ENCODE data around the gene VAC14.
A peak's percentile ranks its signal among the peaks of the same experiment; 100 is the strongest.

Gene VAC14

DNA sequence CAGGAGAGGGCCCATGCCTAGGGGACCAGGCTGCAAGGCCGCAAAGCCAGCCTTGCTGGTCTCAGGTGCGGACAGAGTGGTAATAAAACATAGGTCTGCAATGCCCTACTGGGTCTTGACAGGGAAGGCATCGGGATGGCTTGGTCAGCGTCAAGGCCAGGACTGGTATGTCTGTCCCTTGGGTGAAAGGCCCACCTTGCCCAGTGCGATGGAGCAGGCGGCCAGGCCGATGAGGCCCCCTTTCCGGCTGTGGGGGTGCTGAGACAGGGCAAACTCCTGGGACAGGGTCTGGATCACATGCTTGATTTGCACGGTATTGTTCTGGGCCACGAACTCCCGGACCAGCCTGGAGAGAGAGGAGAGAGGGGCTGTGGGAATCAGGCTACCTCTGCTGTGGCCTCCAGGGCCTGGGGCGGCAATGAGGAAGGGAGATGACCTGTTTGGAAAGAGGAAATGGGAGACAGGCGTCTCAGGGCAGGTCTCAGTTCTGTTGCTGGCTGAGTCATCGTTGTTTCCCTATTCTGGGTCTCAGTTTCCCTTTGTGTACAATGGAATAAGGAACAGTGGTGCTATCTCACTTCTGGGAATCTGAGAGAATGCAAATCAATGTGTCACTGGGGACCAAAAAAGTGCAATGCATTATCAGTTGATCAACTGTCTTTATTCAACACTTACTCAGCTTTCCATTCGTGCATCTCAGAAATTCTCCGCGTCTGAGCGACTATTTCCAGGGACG is 14.8 kb downstream of the VAC14 start:
- DNase-seq: peak in 1 of 4 experiments; percentile 12

DNA sequence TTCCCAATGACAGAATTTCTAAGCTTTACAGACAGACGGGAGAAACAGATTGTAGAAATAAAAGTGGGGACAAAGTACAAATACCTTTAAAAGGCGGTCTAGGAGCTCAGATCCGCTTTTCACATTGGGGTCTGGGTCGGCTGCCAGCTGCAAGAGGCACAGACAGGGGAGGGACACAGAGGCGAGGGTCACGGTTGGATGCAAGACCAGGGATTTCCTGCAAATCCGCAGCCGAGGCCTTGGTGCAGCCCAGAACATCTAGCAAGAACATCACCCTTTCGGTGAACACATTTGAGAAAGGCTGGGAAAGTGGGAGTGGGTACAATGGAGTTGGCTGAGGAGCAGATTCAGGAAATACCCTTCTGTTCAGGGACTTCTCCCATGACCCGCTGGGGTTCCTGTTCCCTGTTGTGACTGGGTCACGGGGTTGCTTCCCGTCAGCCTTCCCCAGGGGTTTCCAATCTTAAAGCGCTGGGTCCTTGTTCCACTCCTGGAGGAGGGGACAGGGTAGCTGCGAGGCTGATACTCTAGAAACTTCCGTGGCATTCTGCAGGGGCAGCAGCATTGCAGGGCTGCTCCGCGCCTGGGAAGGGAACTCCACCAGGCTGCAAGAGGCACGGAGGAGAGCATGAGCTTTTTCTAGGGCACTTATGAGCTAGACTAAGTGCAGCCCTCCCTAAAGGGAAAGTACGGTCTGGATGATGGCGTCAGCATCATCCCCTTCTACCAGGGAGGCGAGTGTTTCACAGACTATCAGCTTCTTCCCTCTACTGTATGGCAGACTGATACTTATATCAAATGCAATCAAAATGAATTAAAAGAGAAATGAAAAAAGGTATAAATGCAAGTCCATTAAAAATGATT is 16.0 kb downstream of the VAC14 start:
- peak in 2 of 4 experiments; percentile 13 to 15 for DNase-seq

DNA sequence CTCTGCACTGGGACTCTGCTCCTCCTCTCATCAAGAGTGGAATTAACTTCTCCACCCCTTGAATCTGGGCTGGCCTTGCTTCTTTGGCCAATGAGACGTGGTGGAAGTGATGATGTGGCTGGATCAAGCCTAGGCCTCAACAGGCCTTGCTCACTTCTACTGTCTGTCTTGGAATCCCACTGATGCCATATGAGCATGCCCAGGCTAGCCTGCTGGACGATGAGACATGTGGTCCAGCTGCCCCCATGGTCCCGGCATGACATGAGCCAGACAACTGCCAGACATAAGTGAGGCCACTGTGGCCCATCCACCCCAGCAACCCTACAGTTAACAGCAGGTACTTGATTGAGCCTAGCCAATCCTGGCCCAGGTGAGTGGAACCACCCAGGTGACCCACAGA is 18.7 kb downstream of the VAC14 start:
- no peak for DNase-seq

DNA sequence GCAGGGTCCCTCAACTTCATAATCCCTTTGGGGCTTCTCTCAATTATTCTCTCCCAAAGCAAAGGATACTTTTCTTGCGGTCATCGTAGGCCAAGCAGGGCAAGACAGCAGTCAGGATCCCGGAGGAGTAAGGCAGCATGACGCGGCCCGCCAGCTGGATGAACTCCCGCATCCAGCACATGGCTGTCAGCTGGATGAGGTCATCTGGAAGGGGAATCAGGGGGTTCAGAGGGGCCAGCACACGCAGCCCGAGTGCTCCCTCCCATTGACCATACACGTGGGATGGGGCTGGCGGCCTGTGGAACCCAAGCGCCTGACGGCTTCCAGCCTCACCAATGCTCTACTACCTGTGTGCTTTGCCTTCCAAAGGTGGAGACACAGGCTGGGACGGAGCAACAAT is 19.2 kb downstream of the VAC14 start:
- DNase-seq: no peak

DNA sequence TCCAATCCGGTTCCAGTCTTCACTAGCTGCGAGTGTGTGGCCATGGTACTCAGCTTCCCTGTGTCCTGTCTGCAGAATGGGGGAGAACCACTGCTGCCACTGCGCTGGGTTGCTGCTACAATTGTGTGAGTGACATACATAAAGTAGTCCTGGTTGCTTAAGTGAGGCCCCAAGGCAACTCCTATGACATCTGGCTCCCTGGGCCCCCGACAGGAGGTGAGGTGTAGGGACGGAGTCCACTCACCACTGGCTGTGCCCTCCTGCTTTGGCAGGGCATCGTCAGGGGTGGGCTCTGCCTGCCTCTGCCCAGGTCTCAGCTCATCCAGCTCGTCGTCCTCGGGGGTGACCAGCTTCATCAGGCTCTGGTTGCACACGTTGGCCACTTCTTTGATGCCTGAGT is 20.4 kb downstream of the VAC14 start:
- no peak for DNase-seq

DNA sequence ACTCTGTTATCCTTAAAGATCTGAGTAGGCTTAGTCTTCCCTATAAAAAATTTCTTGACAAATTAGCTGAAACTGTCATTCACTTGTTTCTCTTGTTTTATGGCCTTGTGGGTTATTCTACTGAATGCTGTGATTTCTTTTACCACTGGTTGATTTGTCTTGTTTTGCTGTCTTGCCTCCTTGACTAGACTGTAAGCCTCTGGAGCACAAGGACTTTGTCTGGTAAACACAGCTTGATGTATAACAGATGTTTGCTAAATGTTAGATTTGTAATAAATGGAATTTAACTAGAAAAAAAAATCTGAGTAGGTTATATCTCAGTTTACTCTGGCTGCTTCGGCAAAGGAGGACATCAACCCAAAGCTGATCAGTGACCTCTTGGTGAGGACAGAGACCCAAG is 21.6 kb downstream of the VAC14 start:
- no peak for DNase-seq

DNA sequence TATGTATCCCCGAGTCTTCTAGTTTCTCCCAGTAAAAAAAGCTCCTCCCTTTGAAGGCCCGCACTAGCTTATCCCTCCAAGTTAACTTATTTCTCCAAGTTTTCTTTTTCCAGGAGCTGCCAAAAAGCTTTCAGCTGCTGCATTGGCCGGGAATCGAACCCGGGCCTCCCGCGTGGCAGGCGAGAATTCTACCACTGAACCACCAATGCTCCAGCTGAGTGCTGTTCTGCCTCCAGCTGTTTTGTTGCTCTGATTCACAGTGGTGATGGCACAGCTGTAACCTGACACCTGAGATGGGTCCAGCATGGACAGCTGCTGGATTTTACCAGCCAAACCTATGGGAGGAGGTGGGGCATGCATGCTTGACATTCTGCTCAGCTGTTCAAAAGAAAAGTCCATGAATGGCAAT is 22.1 kb downstream of the VAC14 start:
- DNase-seq: no peak

DNA sequence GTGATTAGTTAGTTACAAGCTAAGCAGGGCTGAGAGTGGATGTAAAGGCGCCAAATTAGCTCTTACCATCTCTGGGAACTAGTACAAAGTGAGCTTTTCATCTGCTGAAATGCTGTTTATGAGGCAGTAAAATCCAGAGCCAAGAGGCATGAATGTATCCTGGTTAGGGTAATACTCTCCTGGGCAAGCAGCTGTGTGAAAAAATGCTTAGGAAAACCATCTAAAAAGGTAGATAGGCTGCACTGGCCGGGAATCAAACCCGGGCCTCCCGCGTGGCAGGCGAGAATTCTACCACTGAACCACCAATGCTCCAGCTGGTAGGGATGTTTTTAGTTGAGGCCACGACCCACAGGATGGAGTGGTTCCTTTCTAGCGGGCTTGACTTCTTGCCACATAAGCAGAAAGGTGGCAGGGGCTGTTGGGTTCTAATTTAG is 23.0 kb downstream of the VAC14 start:
- no peak for DNase-seq

DNA sequence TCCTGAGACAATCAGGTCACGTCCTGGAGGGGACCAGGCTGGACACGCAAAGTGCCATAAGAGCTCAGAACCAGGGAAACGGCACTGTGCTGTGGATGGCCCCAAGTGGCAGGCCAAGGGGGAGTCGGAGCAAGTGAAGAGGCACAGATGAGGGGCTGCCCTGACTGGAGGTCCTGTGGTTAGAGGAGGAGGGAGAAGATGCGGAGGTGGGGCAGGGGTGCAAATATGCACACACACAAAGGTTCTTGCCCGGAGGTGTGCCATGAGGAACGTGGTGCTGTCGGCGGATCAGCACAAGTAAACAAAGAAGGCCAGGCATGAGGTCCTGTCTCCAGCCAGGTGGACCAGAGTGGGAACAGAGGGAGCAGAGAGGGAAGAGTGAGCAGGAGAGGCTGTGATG is 23.5 kb downstream of the VAC14 start:
- no peak for DNase-seq

DNA sequence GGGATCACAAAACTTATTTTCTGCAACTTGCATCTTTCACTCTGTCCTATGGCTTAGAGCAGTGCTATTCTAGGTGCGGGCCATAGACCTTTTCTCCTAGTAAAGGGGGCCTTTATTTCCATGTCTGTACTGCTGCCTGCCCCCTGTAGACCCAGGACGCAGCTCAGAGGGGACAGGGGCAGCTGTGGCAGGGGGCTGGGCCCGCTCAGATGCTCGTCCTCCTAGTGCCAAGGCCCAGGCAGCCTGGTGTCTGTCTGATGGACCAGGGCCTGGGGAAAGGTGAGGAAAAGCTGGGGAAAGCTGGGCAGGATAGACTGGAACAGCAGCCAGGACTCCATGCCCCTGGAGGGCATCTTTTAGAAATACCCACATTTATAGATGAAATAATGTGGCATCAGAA is 25.6 kb downstream of the VAC14 start:
- DNase-seq: no peak

DNA sequence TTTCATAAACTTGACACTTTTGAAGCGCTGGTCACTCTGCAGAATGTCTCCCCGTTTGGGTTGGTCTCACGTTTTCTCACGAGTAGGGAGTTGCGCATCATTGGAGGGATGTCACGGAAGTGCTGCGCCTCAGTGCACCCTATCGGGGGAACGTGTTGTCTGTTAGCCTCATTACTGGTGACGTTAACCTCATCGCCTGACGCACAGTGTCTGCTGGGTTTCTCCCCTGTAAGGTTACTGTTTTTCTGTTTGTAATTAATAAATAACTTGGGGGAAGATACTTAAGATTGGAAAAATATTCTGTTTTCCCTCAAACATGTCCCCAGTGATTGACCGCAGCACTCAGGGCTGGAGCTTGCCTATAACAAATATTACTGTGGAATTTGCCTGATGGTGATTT is 26.7 kb downstream of the VAC14 start:
- DNase-seq: no peak

DNA sequence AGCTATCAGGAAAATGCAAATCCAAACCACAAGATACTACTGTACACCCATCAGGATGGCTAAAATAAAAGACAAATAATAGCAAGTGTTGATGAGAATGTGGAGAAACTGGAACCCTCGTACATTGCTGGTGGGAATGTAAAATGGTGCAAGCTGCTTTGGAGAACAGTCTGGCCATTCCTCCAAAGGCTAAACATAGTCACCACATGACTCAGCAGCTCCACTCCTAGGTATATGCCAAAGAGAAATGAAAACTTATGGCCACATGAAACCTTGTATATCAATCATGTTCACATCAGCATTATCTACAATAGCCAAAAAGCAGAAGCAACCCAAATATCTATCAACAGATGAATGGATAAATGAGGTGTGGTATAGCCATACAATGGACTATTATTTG is 28.5 kb downstream of the VAC14 start:
- DNase-seq: no peak

DNA sequence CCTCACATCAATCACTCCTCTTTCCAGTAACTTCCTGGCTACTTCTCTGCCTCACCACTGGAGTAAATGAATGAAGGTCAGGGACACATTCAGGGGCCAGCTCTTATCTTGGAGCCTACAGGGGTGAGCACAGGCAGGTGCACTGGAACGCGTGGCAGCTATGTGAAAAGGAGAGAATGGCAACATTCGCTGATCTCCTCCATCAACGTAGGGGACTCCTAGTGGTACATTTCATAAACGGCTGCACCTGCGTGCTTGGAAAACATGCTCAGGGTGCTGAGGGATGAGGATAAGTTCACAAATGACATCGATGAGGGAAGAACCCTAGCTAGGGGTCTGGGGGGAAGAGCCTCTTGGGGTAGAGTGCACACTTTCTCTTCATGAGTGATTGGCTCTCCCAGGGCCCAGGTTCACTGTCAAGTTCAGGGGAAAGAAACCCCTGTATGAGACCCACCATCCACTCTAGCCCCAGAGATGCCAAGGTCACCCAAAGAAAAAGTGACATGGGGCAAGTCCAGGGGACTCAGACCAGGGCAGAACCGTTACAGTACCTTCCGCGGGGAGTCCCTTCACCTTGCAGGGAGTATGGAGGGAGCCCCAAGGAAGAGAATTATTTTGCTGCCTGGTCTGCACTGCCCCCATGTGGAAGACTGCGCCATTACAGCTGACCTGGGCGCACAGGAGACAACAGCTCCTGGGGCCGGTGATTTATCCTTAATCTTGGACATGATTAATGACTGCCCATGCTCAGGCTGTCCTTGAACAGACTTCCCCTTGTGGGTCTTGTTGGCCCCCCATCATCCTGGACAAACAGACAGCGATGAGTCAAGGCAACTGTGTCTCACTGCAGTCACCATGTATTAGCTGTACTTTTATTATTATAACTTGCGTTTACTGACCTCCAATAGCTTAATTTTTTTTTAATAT is 30.1 kb downstream of the VAC14 start:
- DNase-seq: peak; percentile 43 to 60 (median 52)

DNA sequence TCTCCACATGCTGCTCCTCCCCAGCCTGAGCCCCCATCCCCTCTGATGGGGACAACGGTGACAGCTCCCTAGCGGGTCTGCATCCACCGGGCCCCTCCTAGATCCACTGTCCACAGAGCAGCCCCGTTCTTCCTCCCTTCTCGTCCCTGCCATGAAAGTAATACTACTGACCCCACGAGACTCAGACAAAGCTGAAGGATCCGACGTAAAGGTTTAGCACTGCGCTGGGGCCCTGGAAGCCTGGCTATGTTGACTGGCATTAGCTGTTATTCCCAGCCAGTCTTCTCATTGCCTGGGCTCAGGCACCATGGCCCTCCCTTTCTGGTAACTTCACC is 30.7 kb downstream of the VAC14 start:
- no peak for DNase-seq

DNA sequence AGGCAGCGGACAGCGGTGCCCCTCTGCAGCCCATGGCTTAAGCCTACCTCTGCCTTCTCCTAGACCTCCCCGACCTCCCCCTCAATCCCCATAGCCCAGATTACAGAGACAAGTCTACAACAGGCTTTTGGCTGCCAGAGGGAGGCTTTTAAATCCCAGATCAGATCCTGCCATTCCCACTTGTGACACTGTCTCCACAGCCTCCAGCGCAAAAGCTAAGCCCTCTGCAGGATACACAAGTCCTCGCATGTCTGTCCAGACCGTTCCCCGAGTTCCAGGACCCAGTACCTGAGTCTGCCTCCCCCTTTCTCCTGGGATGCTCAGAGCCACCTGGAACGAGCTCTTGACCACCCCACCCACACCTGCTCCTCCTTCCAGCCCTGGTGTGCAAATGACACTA is 31.2 kb downstream of the VAC14 start:
- no peak for DNase-seq

DNA sequence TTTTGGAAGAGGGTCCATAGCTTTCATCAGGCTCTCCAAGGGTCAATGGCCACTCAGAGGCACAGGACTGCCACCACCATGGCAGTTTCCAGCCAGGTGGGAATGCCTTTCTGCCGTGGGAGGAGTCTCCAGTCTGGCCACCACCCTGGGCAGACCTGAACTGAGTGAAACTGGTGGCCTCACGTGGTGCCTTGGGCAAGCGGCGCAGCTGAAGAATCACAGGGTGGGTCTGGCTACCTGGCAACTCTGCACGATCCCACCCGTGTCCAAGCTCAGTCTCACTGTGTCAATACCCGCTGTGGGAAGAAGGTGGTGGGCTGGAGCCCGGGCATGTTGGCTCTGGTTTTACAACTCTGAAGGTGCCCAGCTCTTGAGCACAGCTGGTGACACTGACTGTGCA is 31.8 kb downstream of the VAC14 start:
- DNase-seq: no peak

DNA sequence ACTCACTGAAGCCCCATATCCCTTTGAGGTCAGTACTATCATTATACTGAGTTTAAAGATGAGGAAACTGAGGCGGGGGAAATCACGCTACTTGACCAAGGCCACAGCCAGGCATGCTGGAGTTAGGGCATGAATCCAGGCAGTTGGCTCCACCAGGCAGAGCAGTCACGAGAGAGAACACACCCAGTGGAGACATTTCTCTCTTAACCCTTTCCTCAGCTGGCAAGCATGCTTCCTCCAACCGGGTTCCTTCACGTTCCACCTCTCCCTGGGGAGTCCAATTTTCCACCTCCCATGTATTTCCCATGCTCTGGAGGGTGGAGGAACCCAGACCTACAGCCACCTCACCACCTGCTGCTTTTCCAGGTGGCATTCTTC is 32.8 kb downstream of the VAC14 start:
- DNase-seq: no peak

DNA sequence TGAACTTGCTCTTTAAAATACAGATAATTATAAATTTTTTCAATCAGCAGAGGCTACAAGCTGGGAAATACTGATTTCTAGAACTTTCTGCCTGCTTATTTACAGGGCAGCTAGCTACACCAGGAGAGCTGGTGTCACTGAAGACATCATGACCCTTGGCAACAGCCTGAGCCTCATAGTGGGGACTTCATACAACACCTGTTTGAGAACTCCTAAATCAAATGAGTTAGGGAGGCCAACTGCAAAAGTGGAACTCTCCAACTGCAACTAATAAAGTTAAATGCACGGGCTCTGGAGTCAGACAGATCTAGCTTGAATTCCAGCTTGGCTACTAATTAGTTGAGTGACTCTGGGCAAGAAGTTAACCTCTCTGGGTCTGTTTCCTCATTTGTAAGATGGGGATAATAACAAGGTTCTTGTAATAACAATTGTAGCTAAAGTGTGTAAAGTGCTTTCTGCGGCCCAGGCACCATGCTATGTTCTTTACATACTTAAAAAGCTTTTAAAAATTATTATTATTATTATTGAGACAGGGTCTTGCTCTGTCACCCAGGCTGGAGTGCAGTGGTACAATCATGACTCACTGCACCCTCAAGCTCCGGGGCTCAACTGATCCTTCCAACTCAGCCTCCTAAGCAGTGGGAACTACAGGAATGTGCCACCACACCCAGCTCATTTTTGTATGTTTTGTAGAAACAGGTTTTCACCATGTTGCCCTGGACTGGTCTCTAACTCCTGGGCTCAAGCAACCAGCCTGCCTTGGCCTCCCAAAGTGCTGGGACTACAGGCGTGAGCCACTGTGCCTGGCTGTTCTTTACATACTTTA is 33.4 kb downstream of the VAC14 start:
- no peak for DNase-seq

DNA sequence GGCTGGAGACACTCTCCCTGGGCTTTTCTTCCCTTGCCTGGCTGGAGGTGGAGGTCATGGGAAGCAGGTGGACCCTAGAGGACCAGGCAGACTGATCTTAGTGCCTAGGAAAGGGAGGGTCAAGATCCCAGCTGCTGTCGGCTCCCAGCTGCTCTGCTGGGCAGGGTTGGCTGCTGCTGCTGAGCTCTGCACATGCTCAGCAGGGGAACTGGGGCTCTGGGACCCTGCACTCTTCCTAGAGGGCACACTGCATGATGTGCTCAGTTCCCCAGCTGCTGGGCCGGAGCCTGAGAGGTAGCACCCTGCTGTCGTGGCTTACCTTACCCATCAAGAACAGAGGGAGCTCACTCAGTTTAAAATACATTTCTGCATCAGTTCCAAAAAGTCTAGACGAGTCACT is 34.3 kb downstream of the VAC14 start:
- no peak for DNase-seq

DNA sequence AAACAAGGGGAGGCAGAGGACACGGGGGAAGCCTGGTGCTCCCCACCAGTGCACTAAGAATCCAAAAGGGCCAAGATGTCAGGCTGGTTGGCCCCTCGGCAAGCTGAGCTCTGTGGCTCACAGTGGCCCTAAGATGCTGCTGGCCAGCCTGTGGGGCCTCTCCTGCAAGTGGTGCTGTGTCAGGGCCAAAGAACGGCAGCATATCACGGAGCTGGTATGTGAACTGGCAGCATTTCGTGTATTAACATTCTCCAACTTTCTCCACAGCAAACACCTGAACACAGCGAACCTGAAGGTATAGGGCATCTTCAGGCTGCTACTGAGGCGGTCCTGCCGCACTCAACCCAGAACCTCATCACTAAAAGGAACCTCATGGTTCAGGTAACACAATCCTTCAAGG is 34.8 kb downstream of the VAC14 start:
- no peak for DNase-seq

DNA sequence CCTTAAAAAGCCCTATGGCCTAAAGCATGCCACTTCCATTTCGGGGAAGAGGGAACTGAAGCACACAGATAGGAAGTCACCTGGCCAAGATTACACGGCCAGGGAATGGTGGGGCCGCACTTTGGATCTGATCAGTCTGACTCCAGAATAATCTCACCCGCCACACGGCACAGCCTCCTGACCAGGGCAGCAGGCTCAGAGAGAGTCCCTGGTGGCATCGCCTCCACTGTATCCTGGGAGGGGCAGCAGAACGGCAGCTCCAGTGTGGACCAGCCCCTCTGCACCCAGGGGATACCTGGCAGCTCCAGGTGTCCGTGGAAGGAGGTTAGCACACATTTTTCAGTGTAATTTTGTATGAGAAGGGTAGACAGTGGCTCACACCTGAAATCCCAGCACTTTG is 35.5 kb downstream of the VAC14 start:
- DNase-seq: no peak

DNA sequence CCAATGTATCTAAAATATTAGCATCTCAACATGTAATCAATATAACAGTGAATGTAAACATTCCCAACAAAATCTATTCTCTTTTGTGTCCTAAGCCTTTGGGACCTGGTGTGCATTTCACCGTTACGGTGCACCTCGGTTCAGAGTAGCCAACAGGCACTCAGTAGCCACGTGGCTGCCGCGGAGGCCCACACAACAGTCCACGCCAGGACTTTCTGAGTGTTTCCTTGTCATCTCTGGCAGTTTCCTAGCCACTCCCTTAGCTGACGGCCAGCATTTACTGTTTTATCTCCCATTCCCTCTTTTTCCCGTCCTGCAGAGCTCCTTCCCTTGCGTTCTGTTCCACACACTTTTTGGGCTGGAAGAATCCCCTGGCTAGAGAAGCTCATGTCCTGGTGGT is 36.3 kb downstream of the VAC14 start:
- no peak for DNase-seq
